GM12892 (cell line): ENCODE data around the gene KLHL17.

Experiments used
- DNase-seq: peaks from one replicate; pipeline ENCODE4 v3.0.0; 2011; ENCODE audit not compliant: insufficient read length
- FAIRE-seq: peaks from 2 replicates; lab custom pipeline; 2011; peaks lifted over from hg19 to GRCh38; lab: Jason Lieb, UNC
- POLR2A ChIP-seq: IDR thresholded peaks from 2 replicates; pipeline ENCODE4 v1.6.1; 2011; ENCODE audit warnings: low read depth, low read length, control low read depth
- POLR2AphosphoS5 ChIP-seq: IDR thresholded peaks from 2 replicates; pipeline ENCODE4 v1.6.1; 2011; ENCODE audit warnings: low read depth, low read length, control low read depth
- TAF1 ChIP-seq: IDR thresholded peaks from 2 replicates; pipeline ENCODE4 v1.6.1; 2011; ENCODE audit warnings: low read depth, mild to moderate bottlenecking, control low read depth, low read length, borderline replicate concordance

KLHL17 gene

DNA sequence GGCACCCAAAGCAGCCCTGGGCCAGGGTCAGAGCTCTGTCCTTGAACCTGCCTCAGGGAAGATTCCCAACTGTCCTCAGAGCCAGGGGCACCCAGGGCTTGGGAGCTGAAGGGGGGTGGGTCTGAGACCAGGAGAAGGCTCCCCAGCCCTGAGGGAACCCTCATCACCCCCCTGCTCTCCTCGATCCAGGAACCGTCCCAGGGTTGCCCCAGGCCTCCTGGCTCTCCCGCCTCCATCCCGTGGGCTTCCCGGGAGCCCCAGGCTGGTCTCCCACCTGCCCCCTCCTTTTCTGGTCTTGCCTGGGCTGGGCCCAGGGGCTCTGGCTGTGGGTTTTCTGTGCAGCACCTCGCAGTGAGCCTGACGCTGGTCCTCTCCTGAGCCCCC lies 43.3 kb upstream of the KLHL17 start:
- no peak for TF ChIP-seq POLR2A
- no peak for TF ChIP-seq TAF1
- TF ChIP-seq POLR2AphosphoS5: no peak
- no peak for DNase-seq
- no peak for FAIRE-seq

GRCh38 chr1:917466-918091 lies 42.8 kb upstream of the KLHL17 start:
- DNase-seq (no peak), FAIRE-seq (no peak)
- TF ChIP-seq POLR2AphosphoS5 (no peak), TAF1 (no peak), POLR2A (no peak)

DNA sequence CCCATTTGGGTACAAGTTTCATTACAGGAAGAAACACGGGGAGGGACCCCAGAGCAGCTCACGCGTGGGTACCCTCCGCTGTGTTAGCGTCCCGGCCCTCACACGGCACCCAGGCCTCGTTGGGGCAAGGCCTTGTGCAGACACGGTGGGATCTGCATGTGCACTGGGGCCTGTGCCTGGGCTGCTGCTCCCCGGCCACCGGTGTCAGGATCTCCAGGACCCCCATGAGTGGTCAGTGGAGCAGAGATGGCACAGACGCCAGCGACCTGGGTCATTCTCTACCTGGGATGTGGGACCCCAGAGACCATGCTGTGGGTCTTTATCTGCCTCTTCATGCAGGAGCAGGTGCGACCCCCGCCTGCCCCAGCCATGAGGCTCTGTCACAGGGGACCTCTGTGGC lies 42.0 kb upstream of the KLHL17 start:
- FAIRE-seq (no peak), DNase-seq (no peak)
- TF ChIP-seq POLR2A: no peak
- TF ChIP-seq POLR2AphosphoS5: no peak
- no peak for TF ChIP-seq TAF1

GRCh38 chr1:918843-919242 lies 41.5 kb upstream of the KLHL17 start:
- DNase-seq (no peak), FAIRE-seq (no peak)
- TF ChIP-seq TAF1 (no peak), POLR2A (no peak), POLR2AphosphoS5 (no peak)

- TF ChIP-seq POLR2AphosphoS5: no peak
- TF ChIP-seq POLR2A: no peak
- no peak for TF ChIP-seq TAF1
- DNase-seq (no peak), FAIRE-seq (no peak)
Observed at GRCh38 chr1:919271-919872, 41.0 kb upstream of the KLHL17 start.

GRCh38 chr1:920010-920409 lies 40.4 kb upstream of the KLHL17 start:
- DNase-seq (no peak), FAIRE-seq (no peak)
- TF ChIP-seq POLR2AphosphoS5 (no peak), POLR2A (no peak), TAF1 (no peak)

- TF ChIP-seq POLR2A (no peak), POLR2AphosphoS5 (no peak), TAF1 (no peak)
- DNase-seq (no peak), FAIRE-seq (no peak)
Observed at GRCh38 chr1:920521-920920, 39.9 kb upstream of the KLHL17 start.

- TF ChIP-seq POLR2A (no peak), TAF1 (no peak)
- DNase-seq (no peak), FAIRE-seq (no peak)
Observed at GRCh38 chr1:921011-921837, 39.2 kb upstream of the KLHL17 start.

DNA sequence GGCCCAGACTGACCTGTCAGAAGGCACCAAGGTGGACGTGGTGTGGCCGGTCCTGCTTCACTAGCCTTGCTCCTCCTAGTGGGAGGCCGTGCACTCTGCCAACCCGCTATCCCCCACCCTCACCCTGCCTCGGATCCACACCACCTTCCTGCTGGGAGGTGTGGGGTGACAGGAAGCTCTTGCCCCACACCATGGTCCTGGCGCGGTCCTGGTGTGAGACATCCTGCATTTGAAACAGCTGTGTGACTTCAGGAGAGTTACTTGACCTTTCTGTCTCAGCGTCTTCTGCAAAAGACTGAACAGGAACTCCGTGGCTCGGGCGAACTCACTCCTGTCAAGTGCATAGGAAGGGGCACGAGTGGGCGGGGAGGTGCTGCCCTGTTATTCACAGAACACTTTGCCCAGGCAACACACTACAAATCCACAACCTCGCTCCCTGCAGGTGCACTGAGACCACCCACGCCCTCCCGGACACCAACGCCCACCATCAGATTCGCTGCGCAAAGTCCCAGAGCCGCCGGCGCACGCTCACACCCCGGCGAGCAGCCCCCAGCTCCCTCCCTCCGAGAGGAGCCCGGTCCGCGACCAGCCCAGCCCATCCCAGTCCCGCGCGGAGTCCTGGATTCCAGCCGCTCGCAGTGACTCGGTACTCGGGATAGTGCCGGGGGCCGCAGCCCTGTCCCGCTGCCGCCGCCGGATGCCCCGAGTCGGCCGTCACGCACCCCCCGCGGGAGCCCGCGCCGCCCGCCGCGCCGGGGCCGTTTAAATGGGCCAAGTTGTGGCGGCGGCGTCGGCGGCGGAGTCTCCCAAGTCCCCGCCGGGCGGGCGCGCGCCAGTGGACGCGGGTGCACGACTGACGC lies 37.0 kb upstream of the KLHL17 start, which contains the start of gene SAMD11:
SAMD11 (plus strand) TSS at position 793 of the 860 bp plus-strand sequence. CDS start 509 bp downstream, outside the sequence.
- TF ChIP-seq POLR2AphosphoS5 (no peak), POLR2A (no peak), TAF1 (no peak)
- DNase-seq (no peak), FAIRE-seq (no peak)

- TF ChIP-seq POLR2A: no peak
- no peak for TF ChIP-seq POLR2AphosphoS5
- TF ChIP-seq TAF1: no peak
- DNase-seq (no peak), FAIRE-seq (no peak)
Observed at GRCh38 chr1:923991-924655, 36.3 kb upstream of the KLHL17 start.
